ENCODE measurements around the gene PPP2R2B.

- TF ChIP-seq CTCF (IDR thresholded peaks at IDR 0.05; ENCODE audit: low read depth, low read length) (no peak), MAX (IDR thresholded peaks at IDR 0.05; ENCODE audit: low read depth, low read length) (no peak), POLR2A (IDR thresholded peaks at IDR 0.05; ENCODE audit: extremely low read depth, insufficient read length) (no peak), MYC (IDR thresholded peaks at IDR 0.05; ENCODE audit: low read depth, low read length) (no peak)
Measured at GRCh38 chr5:146805081-146805480, 73.5 kb downstream of the PPP2R2B start.
